Activated CD8-positive, alpha-beta memory T cell treated with anti-CD3 and anti-CD28 coated beads for 36 hours (primary cell): Measurements from ENCODE around the gene GABRA5. TPM values are rescaled to one million over a fixed set of nuclear protein-coding genes. Genes with fewer than 3 reads are reported as not detected.

Experiments used
- CTCF ChIA-PET: fragments of 350-600 bp; sonication (Branson Sonifier 250); formaldehyde crosslinking; loops from one replicate; lab custom pipeline; 2021; ENCODE audit warnings: antibody characterized with exemption; lab: Charles Lee
- POLR2A ChIA-PET: fragments of 350-600 bp; sonication (Branson Sonifier 250); formaldehyde crosslinking; loops from one replicate; lab custom pipeline; 2021; ENCODE audit warnings: antibody characterized with exemption; lab: Charles Lee
- total RNA-seq, 2 experiments: library from RNA; stranded (reverse); gene quantifications; one replicate each; pipeline ENCODE4 v1.2.3, GENCODE V29; 2021

The GABRA5 gene
- total RNA-seq, 2 experiments from 2014 or later, result not detected

DNA sequence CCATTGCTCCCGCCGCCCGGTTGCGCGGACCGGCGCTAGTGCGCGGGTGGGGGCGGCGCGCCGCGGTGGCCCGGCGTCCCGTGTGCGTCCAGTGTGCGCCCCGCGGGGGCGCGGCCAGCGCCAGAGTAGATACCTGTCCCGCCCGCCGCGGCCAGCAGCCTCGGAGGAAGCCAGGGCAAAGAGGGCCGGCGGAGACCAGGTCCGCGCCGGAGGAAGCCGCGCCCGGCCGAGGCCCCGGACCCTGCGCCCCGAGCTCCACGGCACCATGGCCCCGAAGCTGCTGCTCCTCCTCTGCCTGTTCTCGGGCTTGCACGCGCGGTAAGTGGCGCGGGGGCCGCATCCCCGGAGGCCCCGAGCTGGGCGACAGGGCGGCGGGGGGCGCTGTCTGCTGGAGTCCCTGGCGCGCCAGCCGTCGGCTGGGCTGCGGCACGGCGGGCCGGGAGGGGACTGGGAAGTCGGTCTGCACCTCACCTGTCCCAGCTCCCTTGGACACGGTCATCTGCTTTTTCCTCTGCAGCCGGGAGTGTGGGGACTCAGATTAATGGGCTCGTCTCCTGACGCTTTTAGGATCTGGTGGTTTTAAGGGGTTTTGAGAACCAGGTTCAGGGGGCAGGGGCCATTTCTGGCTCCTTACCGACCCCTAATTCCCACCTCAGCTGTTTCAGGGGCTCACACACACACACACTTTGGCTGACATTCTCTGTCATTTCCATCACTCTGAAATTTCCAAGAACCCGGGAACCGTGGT is 104.6 kb downstream of the GABRA5 start:
- CTCF ChIA-PET, result no interaction called here
- POLR2A ChIA-PET, result no interaction called here

DNA sequence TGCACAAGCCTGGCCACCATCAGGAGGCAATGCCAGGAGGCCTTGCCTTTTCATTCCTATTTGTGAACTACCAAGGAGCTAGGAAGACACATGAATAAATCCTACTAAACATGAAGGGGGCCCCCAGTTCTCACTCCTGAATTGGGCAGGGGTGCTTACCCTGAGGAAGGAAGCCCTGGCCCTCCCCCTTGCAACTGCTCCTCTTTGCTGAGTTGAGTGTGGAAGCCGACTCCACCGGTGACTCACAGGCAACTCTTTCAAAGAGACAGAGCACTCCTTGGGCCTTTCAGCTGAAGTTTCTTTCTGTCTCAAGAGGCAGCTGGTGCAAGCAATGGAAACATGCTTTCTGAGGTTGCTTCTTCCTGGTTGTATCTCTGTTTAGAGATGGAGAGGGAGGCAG is 105.8 kb downstream of the GABRA5 start:
- ChIA-PET POLR2A (no interaction called here), CTCF (no interaction called here)

DNA sequence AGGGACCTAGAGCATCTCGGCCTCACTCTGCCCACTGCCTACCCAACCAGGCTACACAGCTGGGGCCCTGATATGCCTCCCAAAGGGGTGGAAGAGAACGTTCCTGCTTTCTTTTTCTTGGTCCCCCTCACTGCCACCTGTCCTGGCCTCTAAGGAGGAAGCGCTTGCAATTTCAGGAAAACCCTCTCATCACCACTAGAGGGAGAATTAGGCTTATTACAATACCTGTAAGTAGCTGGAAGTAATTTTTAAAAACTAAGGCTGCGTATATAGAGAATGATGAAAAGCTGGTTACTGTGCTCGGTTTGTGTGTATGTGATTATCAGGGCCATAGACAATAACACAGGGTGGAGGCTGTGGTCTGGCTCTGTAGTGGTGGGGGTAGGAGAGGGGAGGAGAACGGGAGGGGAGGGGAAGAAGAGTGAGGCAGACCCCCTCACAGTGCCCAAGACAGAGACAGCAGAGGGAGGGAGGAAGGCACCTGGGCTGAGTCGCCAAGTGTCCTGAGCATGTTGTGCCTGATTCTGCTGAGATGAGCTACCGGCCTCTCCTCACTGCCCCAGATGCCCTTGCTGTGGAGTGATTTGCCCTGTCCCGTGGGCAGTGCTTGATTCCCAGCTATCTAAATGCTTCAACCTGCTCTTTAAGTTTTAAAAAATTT is 107.4 kb downstream of the GABRA5 start:
- ChIA-PET CTCF (no interaction called here), POLR2A (no interaction called here)

DNA sequence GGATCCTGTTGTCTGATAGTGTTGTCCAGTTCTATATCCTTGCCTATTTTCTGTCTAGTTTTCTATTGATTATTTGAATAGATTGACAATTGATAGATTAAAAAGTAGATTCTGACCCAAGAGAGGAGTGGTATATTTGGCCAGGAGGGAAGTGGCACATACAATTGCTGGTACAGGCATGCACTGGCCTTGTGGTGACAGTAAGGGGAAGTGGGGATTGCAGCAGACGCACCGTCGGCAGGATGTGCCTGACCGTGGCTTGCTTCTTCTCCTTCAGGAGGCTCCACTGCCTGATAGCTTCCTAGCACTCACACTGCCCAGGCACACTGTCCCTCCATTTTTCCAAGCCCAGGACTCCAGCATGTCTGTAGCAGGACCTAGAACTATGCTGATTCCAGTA is 114.6 kb downstream of the GABRA5 start:
- POLR2A ChIA-PET, result no interaction called here
- CTCF ChIA-PET, result no interaction called here

DNA sequence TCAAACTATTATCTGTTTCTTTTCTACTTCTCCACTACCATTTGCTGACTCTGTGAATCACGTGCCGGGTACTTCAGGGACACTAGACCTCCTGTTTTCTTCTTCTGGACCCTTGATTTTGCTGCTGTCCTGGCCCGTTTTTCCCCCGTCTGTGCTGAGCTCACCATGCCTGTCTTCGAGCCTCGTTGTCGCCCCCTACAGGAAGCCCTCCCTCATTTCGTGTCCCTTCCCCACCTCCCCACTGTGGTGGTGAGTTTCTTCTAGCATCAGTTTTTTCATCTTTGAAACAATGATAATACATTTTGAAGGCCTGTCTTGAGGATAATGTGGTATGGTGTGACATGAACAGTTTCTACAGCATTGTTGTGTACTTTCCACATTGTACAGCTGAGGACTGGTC is 117.0 kb downstream of the GABRA5 start:
- ChIA-PET CTCF (no interaction called here), POLR2A (no interaction called here)

DNA sequence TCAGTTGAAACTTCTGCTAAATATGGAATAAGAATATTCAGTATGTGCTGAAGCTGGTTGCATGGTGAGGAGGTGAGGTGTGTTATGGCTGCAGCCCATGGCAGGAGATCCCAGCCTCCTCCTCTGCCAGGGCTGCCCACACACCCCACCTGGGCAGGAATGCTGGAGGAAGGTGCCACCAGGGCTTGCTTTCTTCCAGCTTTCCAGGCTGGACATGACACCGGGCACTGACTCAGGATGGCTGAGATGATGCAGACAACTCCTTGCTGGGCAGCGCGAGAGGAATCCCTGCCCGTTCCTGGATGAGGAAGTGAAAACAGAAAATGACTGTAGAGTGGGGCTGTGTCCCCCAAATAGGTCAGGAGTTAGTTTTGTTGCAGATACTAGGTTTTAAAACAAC is 118.2 kb downstream of the GABRA5 start:
- CTCF ChIA-PET, result no interaction called here
- POLR2A ChIA-PET, result no interaction called here

DNA sequence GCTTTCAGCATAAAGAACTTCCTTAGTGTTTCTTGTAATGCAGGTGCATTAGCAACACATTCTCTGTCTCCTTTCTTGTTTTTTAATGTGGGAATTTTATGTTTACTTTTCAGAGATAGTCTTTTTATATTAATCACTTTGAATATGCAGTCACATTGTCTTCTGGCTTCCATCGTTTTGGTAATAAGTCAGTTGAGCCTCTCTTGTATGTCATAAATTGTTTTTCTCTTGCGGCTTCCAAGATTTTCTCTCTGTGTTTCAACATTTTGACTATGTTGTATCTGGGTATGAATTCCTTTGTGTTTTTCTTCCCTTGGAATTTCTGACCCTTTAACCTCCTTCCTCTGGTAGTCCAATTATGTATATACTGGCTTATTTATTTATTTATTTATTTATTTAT is 129.4 kb downstream of the GABRA5 start:
- ChIA-PET CTCF (no interaction called here), POLR2A (no interaction called here)

Other genes with a start within 250 kb of the GABRA5 start
- not detected for gene GABRB3, start 94.0 kb upstream of the GABRA5 start, total RNA-seq
- gene GABRG3, start 104.1 kb downstream of the GABRA5 start, total RNA-seq, result not detected